OCI-M1 (cell line): ENCODE results near the gene AP1G2.

Source experiments
- DNase-seq: peaks from one replicate; lab custom pipeline; 2025; lab: John Stamatoyannopoulos, UW

Gene AP1G2, protein sequence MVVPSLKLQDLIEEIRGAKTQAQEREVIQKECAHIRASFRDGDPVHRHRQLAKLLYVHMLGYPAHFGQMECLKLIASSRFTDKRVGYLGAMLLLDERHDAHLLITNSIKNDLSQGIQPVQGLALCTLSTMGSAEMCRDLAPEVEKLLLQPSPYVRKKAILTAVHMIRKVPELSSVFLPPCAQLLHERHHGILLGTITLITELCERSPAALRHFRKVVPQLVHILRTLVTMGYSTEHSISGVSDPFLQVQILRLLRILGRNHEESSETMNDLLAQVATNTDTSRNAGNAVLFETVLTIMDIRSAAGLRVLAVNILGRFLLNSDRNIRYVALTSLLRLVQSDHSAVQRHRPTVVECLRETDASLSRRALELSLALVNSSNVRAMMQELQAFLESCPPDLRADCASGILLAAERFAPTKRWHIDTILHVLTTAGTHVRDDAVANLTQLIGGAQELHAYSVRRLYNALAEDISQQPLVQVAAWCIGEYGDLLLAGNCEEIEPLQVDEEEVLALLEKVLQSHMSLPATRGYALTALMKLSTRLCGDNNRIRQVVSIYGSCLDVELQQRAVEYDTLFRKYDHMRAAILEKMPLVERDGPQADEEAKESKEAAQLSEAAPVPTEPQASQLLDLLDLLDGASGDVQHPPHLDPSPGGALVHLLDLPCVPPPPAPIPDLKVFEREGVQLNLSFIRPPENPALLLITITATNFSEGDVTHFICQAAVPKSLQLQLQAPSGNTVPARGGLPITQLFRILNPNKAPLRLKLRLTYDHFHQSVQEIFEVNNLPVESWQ

DNA sequence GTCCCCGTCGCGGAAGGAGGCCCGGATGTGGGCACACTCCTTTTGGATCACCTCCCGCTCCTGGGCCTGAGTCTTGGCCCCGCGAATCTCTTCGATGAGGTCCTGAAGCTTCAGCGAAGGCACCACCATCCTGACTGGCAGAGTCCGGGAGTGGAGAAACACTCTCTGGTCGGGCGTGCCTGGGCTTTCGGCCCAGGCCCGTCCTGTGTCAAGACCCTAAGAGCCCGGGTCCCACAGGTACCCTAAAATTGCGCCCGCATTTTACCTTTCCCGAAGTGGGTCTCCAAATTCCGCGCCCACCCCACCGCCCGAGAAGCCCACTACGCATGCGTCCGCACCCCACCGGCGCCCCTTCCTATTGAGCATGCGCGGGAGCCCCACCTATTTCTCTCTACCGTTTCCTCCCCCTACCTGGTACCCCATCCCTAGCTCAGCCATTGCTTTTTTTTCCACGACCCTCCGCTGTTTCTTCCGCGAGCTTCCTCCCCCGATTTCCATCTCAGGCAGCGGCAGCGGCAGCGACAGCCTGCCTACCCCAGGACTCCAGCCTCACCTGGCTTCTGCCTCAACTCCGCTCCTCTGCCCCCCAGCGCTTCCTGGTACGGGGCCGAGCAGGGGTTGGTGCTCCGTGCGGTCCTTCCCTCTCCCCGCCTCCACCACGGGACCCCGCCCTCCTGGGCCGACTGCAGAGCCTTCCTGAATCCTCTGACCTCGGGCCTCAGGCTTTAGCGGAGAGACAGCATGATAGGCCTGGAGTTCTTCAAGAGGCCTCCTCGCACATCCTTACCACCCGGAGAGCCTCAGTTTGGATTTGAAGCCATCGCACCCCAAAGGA is at the start of gene AP1G2:
TSS of gene AP1G2 (minus strand) at position 606 of the 835 bp plus-strand sequence. CDS start at position 129, 477 bp downstream.
- DNase-seq, result peak; percentile 91

DNA sequence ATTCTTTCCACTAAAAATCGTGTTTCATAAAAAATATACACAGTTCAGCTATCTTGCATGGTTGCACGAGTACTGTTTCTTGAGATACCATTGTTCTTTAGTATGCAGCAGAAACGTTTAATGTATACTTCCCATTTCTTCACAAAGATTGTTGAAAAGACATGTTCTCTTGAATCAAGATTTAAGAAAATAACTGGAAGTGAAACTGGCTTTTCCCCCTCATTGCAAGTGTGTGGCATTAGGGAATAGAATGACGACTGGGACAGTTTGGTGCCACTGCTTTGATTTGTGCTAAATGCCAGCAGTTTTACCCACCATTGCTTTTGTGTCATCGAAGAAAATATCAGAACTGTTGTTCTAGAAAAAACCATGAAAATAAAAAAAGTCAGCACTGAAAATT is 48.3 kb upstream of the AP1G2 start:
- DNase-seq, result no peak

DNA sequence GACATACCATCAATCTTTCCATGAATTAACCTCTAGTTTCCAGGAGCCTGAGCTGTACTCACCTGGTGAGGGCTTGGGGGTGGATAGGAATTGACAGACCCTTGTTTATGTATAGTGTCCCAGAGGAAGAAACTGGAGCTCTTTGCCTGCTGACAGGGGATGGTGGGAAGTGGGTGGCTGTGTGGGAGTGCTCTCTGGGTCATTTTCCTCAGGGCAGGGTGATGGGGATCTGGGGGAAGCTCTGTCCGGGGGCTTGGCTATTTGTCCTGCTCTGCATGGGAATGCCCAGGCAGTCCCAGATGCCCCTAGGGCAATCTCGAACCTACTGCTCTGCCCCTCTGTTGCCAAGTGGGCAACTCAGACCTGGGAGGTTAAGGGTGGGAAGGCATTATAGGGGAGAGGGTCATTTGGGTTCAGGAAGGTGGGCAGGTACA is 46.8 kb upstream of the AP1G2 start:
- DNase-seq, result no peak

DNA sequence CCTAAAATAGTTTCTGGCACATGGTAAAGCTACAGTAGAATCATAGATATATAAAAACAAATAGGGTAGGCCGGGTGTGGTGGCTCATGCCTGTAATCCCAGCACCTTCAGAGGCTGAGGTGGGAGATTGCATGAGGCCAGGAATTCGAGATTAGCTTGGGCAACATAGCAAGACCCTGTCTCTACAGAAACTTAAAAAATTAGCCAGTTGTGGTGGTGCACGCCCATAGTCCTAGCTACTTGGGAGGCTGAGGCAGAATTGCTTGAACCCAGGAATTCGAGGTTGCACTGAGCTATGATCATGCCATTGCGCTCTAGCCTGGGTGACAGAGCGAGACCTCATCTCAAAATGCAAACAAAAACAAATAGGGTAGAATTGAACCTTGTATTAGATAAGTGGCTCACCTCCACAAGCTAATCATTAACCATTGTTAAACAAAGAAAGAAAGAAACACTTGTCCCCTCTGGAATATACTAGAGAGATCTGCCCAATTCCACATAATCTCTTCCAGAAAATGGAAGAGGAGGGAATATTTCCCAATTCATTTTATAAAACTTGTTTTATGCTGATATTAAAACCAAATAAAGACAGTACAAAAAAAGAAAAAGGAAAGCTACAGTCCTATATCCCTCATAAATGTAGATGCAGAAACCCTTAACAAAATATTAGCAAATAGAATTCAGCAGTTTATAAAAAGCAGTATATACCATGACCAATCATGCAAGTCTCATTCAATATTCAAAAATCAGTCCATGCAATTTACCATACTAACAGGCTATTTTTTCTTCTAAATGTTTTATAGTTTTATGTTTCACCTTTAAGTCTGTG is 45.9 kb upstream of the AP1G2 start:
- DNase-seq, result no peak

DNA sequence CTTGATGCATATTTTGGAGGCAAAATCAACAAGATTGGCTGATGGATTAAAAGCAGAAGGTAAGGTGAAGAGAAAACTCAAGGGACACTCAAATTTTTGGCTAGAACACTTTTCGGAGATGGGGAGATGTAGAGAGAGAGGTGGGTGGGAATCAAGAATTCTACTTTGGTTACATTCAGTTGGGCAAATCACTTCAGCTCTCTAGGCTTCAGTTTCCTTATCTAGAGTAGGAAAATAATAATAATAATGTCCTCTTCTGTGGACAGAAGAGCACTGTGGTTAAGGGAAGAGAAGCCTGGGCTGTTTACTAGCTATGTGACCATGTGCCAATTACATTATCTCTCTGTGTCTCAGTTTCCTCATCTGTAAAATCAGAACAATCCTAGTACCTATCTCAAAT is 45.2 kb upstream of the AP1G2 start:
- no peak for DNase-seq

DNA sequence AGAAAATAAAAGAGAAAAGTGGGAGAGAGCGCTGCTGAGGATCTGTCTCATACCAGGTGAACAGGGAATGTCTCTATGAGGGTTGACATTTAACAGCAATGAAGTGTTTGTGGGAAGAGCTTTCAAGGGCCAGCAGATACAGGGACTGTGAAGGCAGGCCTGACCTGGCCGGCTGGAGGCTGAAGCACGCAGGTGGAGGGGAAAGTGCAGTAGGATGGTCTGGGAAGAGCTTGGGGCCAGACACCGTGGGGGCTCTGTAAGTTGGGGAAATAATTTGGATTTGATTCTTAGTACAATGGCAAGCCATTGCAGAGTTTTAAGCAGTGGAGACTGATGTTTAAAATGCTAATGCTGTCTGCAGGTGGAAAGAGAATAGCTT is 44.8 kb upstream of the AP1G2 start:
- no peak for DNase-seq

DNA sequence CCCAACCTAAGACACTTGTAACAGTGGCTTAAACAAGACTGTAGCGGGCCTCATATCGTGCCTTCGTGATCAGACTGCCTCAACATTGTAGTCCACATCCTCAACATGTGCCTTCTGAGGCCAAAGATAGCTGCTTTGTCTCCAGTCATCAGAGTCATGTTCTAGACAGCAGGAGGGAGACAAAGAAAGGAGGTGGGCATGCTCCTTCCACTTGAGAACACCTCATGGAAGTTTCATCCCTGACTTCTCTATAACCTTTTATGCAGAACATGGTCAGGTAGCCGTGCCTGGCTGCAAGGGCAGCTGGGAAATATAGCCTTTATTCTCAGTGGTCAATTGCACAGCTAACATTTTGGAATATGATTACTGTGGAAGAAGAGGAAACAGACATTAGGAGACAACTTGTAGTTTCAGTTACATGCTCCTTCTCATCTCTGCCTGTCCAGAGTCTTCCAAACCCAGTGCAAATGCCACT is 43.3 kb upstream of the AP1G2 start:
- no peak for DNase-seq

DNA sequence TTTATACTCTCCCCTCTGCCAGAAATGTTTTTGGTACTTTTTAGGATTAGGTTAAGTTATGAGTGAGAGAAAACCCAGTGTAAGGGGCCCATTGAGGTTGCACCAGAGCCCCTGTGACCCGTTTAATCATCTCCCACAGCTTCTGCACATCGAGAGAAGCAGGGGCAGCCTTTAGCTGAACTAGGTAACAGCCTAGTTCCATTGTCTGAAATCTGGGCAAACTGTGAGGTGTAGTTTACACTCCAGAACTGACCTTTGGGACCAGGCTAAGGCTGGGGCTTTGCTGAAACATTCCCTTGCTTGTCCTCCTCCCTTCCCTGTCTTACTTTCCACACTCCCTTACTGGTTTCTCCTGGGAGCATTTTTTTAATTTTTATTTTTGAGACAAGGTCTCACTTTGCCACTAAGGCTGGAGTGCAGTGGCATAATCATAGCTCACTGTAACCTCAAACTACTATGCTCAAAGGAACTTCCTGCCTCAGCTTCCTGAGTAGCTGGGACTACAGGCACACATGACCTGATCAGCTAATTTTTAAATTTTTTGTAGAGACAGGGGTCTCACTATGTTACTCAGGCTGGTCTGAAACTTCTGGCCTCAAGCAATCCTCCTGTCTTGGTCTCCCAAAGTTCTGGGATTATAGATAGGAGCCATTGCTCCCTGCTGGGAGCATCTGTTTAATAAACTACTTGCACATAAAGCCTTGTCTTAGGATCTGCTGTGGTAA is 42.7 kb upstream of the AP1G2 start:
- DNase-seq, result no peak

DNA sequence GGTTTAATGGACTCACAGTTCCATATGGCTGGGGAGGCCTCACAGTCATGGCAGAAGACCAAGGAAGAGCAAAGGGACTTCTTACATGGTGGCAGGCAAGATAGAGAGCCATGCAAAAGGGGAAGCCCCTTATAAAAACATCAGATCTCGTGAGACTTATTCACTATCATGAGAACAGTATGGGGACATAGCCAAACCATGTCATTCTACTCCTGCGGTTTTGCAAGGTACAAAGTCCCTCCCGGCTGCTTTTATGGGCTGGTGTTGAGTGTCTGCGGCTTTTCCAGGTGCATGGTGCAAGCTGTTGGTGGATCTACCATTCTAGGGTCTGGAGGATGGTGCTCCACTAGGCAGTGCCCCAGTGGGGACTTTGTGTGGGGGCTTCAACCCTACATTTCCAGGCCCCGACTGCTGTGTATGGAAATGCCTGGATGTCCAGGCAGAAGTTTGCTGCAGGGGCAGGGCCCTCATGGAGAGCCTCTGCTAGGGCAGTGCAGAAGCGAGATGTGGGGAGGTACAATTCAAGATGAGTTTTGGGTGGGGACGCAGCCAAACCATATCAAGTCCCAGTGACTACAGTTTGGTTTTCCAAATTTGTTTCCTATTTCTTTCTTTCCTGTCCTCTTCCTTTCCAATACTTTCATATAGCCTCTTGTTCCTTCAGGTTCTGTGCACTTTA is 42.0 kb upstream of the AP1G2 start:
- peak; percentile 5 for DNase-seq

DNA sequence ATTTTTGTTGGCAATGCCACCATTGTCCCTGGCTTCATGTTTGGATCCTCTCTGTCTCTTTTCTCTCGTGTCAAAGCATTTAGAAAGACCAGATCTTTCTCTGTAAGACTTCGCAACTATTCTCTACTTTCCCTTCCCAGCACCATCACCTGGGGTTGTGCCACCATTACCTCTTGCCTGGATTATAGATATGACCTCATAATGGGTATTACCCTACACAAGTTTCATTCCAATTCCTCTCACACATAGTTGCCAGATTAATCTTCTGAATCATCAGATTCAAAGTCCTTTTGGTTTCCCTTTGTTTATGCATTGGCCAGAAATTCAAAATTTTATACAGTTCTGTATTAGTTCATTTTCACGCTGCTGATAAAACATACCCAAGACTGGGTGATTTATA is 41.4 kb upstream of the AP1G2 start:
- no peak for DNase-seq

DNA sequence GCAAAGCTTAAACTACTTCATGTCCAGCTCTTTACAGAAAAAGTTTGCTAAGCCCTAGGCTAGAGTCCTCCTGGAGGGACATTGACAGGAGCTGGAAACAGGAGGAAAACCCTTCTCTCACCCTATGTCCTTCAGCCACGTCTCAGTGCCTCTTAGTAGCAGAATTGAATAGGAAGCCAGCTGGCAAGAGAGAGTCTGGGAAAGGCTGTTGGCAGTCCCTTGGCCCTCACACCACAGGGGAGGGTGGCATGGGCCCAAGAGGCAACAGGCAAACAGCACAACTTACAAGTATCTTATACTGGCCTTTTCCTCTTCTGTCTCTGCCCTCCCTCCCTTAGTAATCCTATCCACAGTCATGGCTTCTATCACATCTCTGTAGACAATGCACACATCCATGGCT is 40.9 kb upstream of the AP1G2 start:
- no peak for DNase-seq

DNA sequence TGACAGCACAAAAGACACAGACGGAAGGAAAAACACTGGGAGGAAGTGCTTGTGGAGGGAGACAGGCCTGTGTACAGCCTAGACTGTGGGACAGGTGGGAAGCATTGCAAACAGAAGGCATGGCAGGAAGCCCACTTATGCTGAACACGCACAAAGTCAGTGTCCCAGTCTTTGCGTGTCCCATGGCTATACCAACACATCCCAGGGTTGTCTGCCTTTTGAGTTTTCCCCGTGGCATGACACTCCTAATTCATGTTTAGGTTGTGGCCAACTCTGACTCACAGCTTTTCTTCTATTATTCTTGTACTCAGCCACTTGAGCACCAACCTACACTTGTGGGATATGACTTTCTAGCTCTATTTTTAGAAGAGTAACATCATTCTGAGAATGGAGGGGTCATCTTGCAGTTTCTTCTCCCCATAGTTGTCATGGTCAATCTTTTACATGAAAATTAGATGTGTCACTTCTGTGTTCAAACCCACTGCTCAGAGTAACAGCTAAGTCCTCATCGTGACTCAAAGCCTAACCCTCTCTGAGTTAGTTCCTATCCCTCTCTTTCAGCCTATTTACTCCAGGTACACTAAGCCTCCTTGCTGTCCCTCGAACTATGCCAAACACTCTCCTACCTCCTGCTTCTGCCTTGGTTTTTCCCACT is 38.5 kb upstream of the AP1G2 start:
- DNase-seq, result no peak

DNA sequence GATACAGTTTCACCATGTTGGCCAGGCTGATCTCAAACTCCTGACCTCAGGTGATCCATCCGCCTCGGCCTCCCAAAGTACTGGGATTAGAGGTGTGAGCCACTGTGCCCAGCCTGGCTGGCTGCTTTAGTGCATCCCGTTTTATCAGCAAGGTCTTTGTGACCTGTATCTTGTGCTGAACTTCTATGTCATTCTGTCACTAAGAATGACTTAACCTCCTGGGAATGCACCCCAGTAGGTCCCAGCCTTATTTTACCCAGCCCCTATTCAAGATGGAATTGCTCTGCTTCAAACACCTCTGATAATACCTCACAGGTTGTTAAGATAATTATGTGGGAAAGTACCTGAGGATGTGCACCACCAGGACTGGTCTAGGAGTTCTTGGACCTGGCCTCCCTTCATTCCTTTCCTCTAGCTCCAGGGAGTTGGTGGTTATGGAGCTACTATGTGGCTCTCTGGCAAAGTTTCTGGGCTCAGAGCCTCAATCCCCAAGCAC is 37.1 kb upstream of the AP1G2 start:
- no peak for DNase-seq

DNA sequence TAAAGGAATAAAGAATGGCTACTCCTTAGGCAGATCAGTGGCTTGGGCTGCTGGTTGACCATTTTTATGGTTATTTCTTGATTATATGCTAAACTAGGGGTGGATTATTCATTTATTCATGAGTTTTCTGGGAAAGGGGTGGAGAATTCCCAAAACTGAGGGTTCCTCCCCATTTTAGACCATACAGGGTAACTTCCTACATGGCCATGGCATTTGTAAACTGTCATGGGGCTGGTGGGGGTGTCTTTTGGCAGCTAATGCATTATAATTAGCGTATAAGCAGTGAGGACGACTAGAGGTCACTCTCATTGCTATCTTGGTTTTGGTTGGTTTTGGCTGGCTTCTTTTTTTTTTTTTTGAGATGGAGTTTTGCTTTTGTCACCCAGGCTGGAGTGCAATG is 36.6 kb upstream of the AP1G2 start:
- DNase-seq, result no peak

DNA sequence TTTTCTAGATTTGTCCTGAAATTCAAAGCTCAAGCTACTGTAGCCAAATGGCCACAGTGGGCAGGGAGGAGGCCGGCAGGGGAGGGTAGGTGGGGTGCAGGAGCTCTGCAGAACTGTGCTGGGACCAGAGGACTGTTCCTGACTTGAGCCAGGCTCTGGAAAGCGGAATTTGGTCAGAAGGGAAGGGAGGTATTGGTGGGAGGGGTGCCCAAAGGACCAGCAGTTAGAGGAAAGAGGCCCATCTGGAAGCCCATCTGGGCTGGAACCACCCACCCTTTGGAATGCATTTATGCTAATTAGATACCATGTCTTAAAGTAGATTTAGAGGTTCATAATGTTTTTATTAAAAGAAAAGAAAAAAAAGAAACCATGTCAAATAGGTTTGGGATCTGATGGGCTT is 35.5 kb upstream of the AP1G2 start:
- DNase-seq, result no peak

DNA sequence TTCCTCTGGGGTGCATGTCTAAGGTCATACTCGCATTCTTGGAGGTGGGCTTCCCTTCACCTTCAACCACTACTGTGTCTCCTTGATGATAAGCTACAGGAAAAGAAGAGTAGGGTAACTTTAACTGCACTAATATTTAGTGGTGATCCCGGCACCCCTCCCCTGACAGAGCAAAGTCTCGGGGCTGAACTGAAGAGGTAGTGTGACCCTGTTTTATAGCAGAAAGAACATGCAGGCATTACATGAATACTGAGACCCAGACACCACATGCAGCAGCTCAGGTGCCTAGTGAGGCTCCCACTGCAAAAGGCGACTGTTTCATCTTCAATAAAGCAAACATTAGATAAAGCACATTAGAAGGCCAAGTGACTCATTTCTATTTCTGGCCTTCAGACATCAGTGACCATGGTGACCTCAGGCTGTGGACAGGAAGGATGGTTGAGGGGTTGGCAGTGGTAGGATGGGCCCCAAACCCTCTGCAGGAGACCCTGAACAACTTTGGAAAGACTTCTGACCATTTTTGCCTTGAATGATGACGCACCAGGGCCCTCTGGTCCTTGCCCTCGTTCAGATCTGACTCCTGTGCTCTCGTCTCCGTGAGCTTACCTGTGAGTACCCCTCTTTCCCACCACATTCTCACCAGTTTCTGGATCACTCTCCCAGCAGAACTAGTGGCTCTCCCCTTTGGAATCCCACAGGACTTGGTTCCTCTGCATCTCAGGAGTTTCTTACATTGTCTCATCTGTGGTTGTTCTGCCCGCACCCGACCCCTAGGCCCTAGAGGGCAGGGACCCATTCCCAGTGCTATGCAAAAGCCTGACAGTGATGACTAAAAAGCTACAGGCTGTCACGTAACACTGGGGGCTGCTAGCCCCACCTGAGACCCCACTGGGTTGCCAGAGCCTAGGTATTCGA is 34.8 kb upstream of the AP1G2 start:
- DNase-seq, result no peak

DNA sequence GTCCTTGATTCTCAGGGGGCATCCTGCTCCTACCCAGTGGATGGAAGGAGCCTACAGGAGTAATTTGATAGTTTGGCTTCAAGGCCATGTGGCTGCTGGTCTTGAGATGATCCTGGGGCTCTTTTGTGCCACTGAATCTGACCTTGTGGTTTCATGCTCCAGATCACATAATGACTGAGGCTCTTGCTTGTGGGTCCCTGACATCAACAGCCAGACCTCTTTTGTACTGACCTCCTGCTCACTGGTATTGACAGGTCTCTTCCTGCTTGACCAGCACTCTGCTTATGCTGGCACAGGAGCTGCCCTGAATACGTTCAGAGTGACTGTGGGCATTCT is 34.2 kb upstream of the AP1G2 start:
- DNase-seq, result no peak

DNA sequence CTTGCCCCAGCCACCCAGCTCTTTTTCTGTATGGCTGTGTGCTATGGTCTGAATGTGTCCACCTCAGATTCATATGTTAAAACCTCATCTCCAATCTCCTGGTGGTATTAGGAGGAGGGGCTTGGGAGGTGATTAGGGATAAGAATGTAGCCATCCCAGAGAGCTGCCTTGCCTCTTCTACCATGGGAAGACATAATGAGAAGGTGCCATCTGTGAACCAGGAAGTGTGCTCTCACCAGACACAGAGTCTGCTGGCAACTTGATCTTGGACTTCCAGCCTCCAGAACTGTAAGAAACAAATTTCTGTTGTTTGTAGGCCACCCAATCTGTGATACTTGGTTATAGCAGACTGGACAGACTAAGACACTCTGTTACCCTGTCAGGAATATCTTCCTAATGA is 33.8 kb upstream of the AP1G2 start:
- no peak for DNase-seq

DNA sequence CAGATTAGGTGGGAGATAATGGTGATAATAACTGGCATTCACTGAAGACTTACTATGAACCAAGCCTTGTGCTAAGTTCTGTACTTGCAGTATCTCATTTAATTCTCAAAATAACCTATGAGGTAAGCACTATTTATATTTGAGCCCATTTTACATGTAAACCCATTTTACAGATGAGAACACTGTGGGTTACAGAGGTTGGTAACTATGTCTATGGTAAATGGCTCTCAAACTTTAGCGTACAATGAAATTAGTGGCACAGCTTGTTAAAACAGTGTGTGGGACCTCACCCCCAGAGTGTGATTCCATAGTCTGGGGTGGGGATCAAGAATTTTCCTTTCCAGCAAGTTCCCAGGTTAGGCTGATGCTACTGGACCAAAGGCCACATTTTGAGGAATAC is 33.2 kb upstream of the AP1G2 start:
- DNase-seq, result no peak
